ENCODE measurements around the gene KCNH4. TPM values are rescaled to one million over a fixed set of nuclear protein-coding genes. Genes with fewer than 3 reads are reported as not detected.

KCNH4 gene
- not detected in 2 replicates for polyA plus RNA-seq

DNA sequence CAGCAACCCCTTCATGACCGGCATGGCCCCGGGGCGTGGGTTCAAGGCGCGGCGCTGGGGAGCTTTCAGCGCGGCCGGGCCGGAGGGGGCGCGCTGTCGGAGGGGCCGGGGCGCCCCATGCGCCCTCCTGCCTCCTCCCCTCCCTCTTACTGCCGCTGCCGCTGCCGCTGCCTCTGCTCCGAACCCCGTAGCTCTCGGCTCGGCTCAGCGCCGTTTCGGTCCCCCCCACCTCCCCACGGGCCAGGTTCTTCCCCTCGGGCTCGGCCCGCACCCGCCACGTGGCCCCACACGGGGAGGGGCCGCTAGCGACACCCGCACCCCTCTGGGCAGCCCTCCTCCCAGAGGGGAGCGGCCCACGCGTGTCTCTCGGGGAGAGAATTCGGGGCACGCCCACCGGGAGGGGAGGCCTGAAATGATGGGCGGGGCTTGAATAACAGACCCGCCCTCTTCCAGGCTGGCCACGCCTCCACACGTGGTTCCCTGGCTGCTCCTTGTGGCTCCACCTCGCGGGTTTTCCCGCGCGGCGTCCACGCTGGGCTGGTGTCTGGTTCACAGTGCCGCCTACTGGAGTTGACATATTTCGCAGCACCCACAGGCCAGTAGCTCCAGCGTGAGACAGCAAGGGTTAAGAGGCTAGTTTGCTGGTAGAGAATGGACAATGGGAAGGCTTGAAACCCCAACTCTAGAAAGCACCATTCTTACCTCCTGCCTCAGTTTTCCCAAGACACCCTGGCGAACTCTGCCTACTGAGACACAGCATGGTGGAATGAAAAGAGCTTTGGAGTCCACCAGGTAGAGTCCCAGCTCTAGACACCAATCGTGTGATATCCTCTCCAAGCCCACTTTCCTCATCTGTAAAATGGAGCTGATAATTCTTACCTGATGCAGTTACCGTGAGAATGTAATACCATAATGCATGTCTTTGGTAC lies at the start of gene KCNH4:
TSS of gene KCNH4 (minus strand) at position 221 of the 929 bp plus-strand sequence. CDS start at position 24, 197 bp downstream.

DNA sequence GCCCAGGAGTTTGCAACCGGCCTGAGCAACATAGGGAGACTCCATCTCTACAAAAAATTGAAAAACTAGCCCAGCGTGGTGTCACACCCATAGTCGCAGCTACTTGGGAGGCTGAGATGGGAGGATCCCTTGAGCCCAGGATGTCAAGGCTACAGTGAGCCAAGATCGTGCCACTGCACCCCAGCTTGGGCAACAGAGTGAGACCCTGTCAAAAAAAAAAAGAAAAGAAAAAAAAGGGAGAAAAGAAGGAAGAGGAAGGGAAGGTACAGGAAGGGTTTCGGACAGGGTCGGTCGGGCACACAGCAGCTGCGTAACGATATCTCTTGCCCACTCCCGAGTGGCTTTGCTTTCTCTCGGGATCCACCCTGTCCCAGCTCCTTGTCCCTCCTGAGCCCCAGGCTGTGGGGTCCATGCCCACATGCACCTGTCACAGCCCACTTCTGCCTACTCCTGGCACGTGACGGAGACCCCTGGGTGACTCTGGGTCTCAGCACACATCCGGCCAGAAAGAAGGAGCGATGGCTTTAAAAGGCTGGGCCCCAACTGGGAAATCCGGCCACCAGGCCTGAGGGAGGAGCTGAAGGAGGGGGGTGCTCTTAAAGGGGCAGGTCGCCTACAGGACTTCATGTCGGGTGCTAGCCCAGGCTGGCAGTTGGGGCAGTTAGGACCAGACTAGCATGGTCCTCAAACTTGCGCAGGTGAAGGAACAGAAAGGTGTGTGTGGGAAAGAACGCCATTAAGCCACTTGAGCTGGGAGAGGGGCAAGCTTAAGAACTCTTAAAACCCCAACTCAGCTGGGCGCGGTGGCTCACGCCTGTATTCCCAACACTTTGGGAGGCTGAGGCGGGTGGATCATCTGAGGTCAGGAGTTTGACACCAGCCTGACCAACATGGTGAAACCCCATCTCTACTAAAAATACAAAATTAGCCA lies 13.3 kb upstream of the KCNH4 start, which contains the start of gene GHDC:
TSS of gene GHDC (minus strand) at position 526 of the 931 bp plus-strand sequence. CDS start 913 bp downstream, outside the sequence.

DNA sequence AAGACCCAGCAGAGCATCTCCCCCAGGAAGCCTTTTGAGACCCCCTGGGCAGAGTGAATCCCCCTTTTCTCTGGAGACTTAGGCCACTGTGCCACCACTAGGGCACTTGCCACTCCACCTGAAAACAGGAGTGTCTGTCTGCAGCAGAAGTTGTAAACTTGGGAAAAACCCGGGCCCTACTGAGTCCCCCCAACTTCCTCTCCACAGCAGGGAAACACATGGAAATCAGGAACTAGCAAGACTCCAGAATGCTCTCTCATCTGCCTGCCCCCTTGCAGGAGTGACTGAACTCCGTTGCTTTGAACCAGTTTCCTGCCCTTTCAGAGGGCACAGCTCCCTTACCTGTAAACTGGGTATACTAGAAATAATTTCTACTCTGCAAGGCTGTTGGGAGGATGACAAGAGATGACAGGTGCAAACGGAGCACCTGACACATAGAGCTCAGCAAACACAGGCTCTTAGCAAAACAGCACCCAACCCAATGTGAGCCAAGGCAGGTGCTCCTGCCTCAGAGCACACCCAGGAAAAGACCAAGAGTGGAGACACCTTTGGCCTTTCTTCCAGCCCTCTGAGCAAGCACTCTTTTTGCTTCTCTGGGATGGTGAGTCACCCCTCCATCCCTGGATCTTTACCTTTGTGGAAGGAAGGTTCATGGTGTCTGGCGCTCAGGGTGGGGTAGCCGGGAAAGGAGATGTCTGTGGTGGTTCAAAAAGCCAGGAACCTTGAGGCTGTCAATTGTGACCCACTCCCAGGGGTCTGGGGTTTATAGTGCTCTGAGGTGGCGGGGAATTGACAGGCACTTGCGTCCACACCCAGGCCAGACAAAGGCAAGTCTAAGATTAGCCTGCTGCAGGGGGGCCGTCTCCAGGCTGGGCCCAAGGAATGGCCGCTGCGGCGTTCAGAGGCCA lies 4.0 kb upstream of the KCNH4 start, which contains the start of gene HCRT:
TSS of gene HCRT (minus strand) at position 740 of the 908 bp plus-strand sequence. CDS start at position 653, 87 bp downstream.

DNA sequence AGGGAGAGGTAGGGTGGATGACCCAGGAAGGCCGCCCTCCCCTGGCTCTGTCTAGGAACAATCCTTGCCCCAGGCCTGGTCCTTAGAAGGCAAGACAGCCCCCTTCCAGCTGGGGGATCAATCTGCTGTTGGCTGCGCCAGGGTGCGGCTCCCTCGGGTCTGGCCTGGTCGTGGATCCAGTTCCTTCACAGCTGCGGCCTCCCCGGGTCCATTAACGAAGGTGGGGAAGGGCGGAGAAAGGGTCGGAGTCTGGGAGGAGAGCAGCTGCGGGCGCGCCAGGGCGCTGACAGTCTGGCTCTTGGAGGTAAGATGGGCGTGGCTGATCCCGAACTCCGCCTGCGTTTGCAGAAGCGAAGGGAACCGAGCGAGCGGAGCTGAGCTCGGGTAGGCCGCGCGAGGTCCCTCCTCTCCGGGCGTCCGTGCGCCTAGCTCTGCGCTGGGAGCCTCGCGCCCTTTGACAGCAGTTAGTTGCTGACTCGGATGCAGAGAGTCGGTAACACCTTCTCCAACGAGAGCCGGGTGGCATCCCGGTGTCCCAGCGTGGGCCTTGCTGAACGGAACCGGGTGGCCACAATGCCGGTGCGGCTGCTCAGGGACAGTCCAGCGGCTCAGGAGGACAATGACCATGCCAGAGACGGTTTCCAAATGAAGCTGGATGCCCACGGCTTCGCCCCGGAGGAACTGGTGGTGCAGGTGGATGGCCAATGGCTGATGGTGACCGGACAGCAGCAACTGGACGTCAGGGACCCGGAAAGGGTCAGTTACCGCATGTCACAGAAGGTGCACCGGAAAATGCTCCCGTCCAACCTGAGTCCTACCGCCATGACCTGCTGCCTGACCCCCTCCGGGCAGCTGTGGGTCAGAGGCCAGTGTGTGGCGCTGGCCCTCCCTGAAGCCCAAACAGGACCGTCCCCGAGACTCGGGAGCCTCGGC lies 58.3 kb downstream of the KCNH4 start, which contains the start of gene HSPB9:
TSS of gene HSPB9 (plus strand) at position 434 of the 933 bp plus-strand sequence. CDS start at position 481, 47 bp downstream.

DNA sequence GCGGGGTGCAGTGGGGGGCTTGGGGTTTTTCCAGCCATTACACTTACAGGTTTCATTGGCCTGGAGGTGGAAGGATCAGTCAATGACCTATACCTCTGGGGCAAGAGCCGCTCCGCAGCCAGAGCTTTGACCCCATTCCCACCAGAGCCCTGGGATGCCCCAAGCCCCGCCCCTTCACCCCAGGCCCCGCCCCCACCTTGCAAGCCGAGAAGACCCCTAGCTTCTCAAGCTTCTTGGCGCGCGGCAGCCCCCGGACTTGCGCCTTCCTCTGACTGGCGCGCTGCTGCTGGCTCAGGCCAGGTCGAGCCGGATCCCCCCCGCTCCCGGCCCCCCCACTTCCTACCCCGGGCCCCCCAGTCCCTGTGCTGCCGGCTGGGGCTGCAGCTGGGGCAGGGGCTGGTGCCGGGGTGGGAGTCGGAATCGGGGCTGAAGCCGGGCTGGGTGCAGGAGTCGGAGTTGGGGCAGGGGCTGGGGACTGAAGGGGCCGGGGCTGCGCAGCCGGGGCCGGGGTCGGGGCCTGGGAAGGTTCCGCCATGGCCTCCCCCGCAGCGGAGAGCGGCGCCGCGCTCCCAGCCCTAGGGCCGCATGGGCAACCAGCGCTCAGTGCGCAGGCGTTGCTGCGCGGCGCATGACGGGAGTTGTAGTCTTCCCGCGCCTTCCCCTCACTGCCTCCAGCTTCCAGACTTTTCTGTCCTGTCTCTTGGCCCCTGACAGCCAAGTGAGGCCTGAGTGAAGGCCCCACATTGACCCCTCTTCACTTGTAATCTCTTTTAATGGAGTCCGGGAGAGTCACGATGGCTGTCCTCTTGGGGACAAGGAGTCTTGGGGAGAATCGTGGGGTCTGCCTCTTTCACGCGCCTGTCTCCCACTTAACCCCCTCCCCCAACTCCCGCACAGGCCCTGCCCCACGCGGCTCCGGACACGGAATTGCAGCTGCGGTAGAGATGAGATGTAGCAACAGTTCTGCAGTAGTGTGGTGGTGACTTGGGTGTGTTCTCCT lies 59.9 kb downstream of the KCNH4 start, which contains the start of gene KAT2A:
TSS of gene KAT2A (minus strand) at position 598 of the 1,000 bp plus-strand sequence. CDS start at position 535, 63 bp downstream.

DNA sequence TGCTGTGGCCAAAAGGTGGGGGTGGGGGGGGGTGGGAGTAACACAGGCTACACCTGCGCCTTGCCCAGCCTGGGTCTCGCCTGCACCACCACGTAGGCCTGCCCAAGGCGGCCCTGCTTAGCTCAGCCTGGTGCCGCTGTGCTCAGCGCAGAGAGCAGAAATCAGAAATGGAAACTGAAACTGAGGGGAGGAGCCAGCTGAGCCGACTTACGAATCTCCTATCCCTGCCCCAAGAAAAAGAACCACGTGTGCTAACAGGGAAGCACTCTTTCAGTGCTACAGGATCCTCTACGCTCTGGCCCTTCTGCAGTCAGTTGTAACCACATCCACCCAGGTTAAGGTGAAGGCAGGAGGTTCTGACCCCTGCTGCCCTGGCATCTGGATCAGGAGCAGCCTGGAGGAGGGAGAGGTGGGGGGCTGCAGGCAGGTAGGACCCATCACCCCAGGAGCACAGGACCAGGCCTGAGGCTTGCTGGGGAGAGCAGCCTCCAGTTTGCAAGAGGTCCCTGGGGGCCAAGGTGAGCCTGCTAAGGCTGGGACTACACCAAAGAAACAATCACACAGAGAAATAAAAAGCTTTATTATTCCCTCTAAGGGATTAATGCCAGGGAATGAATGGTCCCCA lies 68.3 kb downstream of the KCNH4 start, which contains the start of gene DHX58:
TSS of gene DHX58 (minus strand) at position 163 of the 625 bp plus-strand sequence. CDS start 822 bp downstream, outside the sequence.

Other genes with a start within 250 kb of the KCNH4 start
- gene CNP, start 214.3 kb downstream of the KCNH4 start, polyA plus RNA-seq, result 5.6 and 7.3 TPM in 2 replicates
- gene DNAJC7, start 163.7 kb downstream of the KCNH4 start, polyA plus RNA-seq, result 58.9 and 120 TPM in 2 replicates
- 0.69 and 1.6 TPM in 2 replicates for gene NKIRAS2, start 161.1 kb downstream of the KCNH4 start, polyA plus RNA-seq
- 0.91 and 2.4 TPM in 2 replicates for gene C17orf113, start 130.5 kb downstream of the KCNH4 start, polyA plus RNA-seq
- 42.1 and 57.2 TPM in 2 replicates for gene ZNF385C, start 82.7 kb downstream of the KCNH4 start, polyA plus RNA-seq
- 27.4 and 68.3 TPM in 2 replicates for gene DHX58, start 68.4 kb downstream of the KCNH4 start, polyA plus RNA-seq
- 11.8 and 17.1 TPM in 2 replicates for gene KAT2A, start 59.8 kb downstream of the KCNH4 start, polyA plus RNA-seq
- 0.62 TPM in 1 of 2 replicates, not detected in the other for gene HSPB9, start 58.3 kb downstream of the KCNH4 start, polyA plus RNA-seq
- 0.46 and 1.3 TPM in 2 replicates for gene RAB5C, start 26.2 kb downstream of the KCNH4 start, polyA plus RNA-seq
- not detected in 2 replicates for gene HCRT, start 4.3 kb upstream of the KCNH4 start, polyA plus RNA-seq
- gene GHDC, start 13.4 kb upstream of the KCNH4 start, polyA plus RNA-seq, result 0.25 and 1.2 TPM in 2 replicates
- gene STAT5B, start 95.2 kb upstream of the KCNH4 start, polyA plus RNA-seq, result 0.52 and 2.0 TPM in 2 replicates
- not detected in 2 replicates for gene STAT5A, start 107.4 kb upstream of the KCNH4 start, polyA plus RNA-seq
- 9.3 and 9.4 TPM in 2 replicates for gene STAT3, start 207.3 kb upstream of the KCNH4 start, polyA plus RNA-seq
- 0.17 and 0.29 TPM in 2 replicates for gene CAVIN1, start 242.1 kb upstream of the KCNH4 start, polyA plus RNA-seq